NOMO-1 treated with dmso at 0.1 percent for 144 hours (cell line): ENCODE measurements around the gene URB1.
A peak's percentile ranks its signal among the peaks of the same experiment; 100 is the strongest.
"Not testable (repeated sequence)": the region's sequence is repeated elsewhere in the genome, so short reads cannot be mapped to it uniquely, and the experiment has no call there.

Source experiments
- DNase-seq: peaks from one replicate; lab custom pipeline; 2025; ENCODE audit not compliant: unreplicated experiment; lab: John Stamatoyannopoulos, UW

URB1 gene

GRCh38 chr21:32377991-32378390 is 14.8 kb downstream of the URB1 start:
- no peak for DNase-seq

- DNase-seq = no peak
Measured at GRCh38 chr21:32377506-32377905, 15.3 kb downstream of the URB1 start.

GRCh38 chr21:32372755-32373154 is 20.1 kb downstream of the URB1 start:
- no peak for DNase-seq

- peak; percentile 70 for DNase-seq
Measured at GRCh38 chr21:32371913-32372314, 20.9 kb downstream of the URB1 start.

DNA sequence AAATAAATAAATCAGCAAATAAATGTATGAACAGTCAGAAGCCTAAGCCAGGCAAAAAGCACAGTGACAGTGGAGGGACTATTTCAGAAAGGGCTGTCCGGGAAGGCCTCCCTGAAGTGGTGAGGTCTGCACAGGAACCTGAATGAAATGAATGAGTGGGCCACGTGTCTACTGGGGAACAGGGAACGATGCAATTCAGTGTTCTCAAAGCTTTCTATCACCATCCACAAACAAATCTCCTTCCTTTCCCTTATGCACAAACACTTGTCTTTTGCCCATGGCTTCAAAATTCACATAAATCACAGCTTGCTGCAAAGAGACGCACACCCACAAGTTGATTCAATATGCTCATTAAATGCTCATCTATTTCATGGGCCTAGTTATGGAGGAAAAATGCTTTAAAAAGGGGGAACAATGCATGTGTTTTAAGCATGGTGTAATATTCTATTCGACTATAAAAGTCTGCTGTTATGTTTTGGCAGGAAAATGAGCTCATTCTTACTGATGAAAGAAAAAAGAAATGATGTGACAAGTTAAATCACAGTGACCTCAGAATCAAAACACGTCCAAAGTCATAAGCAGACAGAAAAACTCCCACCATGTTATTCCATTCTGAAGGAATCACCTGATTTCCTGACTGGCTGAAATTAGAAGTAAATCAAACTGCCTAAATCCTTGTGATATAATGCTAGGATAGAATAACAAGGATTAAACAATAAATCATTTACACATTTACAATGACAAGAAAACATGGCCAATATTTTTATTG is 21.6 kb downstream of the URB1 start:
- DNase-seq = no peak

GRCh38 chr21:32368961-32369360 is 23.9 kb downstream of the URB1 start:
- not testable (repeated sequence) for DNase-seq

DNA sequence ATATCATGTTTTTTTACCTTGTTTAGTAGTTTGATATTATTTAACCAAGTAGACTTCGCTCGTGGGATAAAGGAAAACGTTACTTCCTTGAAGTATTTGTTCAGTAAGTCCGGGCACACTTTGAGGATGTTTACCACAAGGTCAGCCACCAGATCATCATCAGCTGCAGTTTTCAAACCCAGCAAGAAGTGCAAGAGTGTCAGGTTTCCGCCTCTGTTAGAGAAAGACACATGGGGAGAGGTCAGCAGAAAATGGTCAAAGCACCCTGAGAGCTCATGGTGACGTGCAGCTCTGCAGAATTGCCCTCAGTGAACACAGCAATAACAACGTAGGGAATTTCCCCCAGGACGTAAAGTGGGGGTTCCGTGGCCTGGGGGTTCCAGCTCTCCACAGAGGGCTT is 24.4 kb downstream of the URB1 start:
- DNase-seq = no peak

- DNase-seq = no peak
Measured at GRCh38 chr21:32367158-32367557, 25.7 kb downstream of the URB1 start.

- DNase-seq = no peak
Measured at GRCh38 chr21:32366191-32366590, 26.6 kb downstream of the URB1 start.

GRCh38 chr21:32364796-32365195 is 28.0 kb downstream of the URB1 start:
- DNase-seq = no peak

DNA sequence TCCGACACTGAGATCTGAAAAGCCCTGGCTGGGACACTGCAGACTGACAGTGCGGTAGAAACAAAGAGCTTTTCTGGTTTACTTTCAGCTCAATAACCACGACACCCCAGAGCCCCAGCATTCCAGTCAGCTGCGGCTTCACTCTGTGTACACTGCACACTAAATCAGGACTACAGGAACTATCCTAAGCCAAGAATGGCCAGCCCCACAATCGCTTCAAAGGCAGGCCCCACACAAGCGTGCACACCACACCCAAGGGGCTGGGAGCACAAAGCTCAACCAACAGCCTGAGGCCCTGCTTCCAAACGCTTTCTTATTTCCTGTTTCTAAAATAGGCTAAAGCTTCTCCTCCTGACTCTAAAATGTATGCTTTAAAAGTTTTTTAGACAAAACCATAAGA is 28.4 kb downstream of the URB1 start:
- DNase-seq = peak; percentile 26

DNA sequence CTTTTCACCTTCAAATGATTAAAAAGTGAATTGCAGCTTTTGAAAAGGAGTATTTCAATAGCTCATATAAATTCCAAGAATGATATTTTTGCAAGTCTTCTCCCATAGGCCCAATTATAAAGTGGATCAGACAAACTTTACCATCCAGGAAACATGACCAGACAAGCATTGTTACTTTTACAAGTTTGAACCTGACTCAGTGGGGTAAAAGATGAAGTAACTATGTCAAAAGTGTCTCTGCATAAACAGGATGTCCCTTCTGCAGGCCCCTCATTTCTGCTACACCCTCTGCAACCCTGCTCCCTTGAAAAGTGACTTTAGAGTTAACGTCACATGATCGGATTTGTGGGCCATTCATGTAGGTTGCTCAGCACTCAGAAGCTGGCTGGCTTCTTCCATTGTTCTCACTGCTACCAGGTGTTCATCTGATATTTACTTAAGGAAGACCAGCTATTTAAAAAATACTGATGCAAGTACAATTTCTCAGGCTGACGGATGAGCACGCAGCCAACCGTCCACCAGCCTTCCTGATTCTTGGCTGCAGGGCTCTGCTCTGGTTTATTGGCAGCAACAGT is 32.3 kb downstream of the URB1 start:
- no peak for DNase-seq

- no peak for DNase-seq
Measured at GRCh38 chr21:32359719-32360260, 33.0 kb downstream of the URB1 start.

GRCh38 chr21:32356874-32357395 is 35.9 kb downstream of the URB1 start:
- no peak for DNase-seq

DNA sequence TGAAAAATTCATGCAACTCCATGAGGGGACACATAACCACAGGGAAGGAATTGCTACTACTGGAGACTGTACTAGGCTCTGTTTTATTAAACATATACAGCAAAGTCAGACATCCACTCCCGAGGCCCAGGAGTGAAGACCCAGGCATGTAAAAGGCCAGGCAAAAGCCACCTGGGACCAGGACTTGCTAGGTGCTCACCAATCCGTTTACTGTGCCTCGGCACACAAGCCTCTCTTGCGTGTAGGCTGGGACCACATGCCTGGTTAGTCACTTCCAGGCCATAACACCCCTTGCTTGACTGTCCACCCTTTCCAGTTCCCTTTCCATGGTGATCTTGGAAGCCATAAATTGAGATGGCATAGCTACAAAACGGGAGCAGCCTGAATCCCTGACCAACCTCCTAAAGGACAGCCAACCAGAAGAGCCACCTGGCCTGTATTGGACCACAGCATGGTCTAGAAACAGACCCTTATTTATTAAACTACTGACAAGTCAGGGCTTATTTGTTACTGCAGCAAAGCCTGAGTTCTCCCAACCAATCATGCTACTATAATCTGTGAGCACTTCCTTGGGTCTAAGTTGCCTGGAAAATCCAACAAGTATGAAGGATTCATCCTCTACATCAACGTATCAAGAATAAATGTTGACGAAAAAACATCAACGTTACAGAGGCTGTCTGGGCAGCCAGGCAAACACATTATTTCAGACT is 39.7 kb downstream of the URB1 start:
- no peak for DNase-seq

- DNase-seq = no peak
Measured at GRCh38 chr21:32352526-32352925, 40.3 kb downstream of the URB1 start.

DNA sequence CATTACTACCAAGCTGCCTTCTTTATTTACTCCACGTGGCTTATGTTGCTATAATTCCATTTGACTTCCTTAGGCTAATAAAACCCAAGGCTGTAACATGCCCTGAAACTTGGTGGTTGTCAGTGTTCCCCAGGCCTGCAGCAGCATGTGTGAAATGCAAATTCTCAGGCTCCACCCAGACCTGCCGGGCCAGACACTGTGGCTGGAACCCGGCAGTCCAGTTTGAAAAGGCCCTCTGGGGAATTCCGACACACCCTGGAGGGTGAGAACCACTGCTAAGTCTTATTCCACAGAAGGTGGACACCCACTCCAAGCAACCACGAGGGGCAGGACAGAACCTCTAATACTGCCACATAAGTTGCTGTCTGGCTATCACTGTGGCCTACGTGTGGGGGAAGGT is 41.4 kb downstream of the URB1 start:
- DNase-seq = no peak

DNA sequence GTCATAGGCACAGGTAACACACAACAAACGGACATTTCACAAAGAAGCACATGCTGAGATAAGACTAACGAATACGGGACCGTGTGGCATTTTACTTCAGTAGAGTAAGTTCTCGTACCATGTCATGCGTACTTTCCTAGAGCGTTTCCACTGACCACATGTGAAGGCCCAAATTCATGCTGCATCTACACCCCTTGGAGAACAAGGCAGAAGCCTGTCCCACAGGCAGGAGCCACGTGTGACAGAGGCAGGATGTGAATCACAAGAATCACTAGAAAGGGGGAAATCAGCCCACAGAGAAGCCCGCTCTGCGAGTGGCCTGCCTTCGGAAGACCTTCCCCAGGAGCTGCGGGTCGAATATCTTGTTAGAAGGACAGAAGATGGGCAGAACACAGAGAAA is 41.8 kb downstream of the URB1 start:
- DNase-seq = no peak

DNA sequence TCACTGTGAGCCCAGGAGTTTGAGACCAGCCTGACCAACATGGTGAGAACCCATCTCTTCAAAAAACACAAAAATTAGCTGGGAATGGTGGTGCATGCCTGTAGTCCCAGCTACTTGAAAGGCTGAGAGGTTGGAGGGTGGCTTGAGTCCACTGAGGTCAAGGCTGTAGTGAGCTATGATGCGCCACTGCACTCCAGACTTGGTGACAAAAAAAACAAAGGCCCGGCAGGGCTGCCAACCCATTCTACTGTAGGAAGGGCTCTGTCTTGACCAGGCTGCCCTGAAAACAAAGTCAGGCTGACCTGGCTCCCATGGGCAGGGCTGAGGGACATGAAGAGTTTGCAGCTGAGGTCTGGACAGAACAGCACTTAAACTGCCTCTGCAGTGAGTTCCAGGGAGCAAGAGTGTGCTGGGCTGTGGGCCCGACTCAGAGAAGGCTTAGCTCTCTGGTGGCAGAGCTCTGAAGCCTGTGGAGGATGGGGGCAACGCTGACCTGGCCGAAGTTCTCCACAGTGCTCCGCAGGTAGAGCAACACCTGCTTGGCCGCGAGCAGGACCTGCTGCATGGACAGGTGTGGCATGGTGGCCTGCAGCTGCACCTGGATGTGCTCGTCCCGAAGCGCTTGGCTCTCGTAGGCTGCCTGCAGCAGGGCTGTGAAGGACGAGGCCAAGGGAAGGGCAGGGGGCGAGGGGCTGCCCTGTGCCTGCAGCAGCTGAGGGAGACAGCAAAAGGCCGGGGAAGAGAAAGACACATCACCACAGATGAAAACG is 42.4 kb downstream of the URB1 start:
- no peak for DNase-seq

DNA sequence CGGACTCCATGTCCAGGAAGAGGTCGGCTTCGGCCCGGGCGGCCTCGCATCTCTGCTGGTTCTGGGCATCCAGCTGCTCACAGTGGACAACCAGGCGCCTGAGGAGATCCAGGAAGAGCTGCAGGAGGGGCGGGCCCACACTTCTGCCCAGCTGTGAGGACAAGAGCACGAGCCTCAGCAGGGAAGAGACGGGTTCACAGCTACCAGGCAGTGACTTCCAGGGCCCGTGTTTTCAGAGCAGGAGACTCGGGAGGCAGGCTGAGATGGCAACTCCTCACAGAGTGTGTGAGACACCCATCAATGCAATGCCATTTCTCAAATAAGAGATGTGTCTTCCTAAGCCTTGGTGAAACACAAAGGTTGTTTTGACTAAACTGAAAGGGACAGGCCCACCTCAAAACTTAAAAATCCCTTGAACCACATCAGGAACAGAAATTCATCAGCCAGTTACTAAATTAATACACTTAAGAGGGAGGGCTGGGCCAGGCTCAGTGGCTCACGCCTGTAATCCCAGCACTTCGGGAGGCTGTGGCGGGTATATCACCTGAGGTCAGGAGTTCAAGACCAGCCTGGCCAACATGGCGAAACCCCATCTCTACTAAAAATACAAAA is 43.4 kb downstream of the URB1 start:
- DNase-seq = no peak
